B cell (primary cell): ENCODE data around the gene PPP4R3A. TPM values are rescaled to one million over a fixed set of nuclear protein-coding genes. Genes with fewer than 3 reads are reported as not detected.
"Not testable (repeated sequence)": the region's sequence is repeated elsewhere in the genome, so short reads cannot be mapped to it uniquely, and the experiment has no call there.

ENCODE experiments used
- ATAC-seq: fragments of 200-7000 bp; cut with Tn5 transposase; one replicate; pipeline ENCODE4 v1.10.0; 2021; ENCODE audit warnings: low read depth, mild to moderate bottlenecking, moderate number of reproducible peaks, moderate library complexity
- CTCF ChIA-PET: fragments of 350-600 bp; sonication (Branson Sonifier 250); formaldehyde crosslinking; loops from one replicate; lab custom pipeline; 2021; ENCODE audit warnings: antibody characterized with exemption, inconsistent platforms; lab: Charles Lee
- POLR2A ChIA-PET: fragments of 350-600 bp; sonication (Branson Sonifier 250); formaldehyde crosslinking; loops from one replicate; lab custom pipeline; 2021; ENCODE audit warnings: antibody characterized with exemption; lab: Charles Lee
- DNase-seq: peaks from one replicate; pipeline ENCODE4 v3.0.0; 2013
- H2AFZ ChIP-seq: 2 replicates; pipeline ENCODE4 v1.6.1; 2012; ENCODE audit warnings: mild to moderate bottlenecking, low read depth, low read length; ENCODE audit not compliant: insufficient read depth, poor library complexity, severe bottlenecking
- H3K27ac ChIP-seq, 2 donors: 1 replicate in 1 of 2; 2 replicates in 1 of 2; pipeline ENCODE4 v1.5.1; 2012 to 2013; ENCODE audit warnings: low read length in 2 of 2, mild to moderate bottlenecking in 2 of 2, moderate library complexity in 1 of 2
- H3K27me3 ChIP-seq, 4 experiments: fragments of 200-600 bp in 1 of 4; sonication (generic) in 1 of 4; replicated peaks in 1 of 4; 1 replicate in 2 of 4; 2 replicates in 2 of 4; pipeline versions ENCODE4 v1.6.1 to v1.7.0; 2013 to 2016; ENCODE audit warnings: low read length in 3 of 4, mild to moderate bottlenecking in 2 of 4, mixed read lengths in 1 of 4, moderate library complexity in 1 of 4; ENCODE audit not compliant: insufficient read depth in 4 of 4, control insufficient read depth in 3 of 4; ENCODE audit errors: control extremely low read depth in 1 of 4
- H3K36me3 ChIP-seq, 2 experiments: replicated peaks in 1 of 2; 1 replicate in 1 of 2; 2 replicates in 1 of 2; pipeline versions ENCODE4 v1.6.1 to v1.7.1; 2013; ENCODE audit warnings: low read length in 1 of 2; ENCODE audit not compliant: insufficient read depth in 2 of 2, control insufficient read depth in 1 of 2; ENCODE audit errors: control extremely low read depth in 1 of 2, extremely low read depth in 1 of 2
- H3K4me1 ChIP-seq, 2 donors: fragments of 200-600 bp in 1 of 2; sonication (generic) in 1 of 2; 1 replicate in 1 of 2; 2 replicates in 1 of 2; pipeline versions ENCODE4 v1.5.1 to v1.6.1; 2013 to 2017; ENCODE audit warnings: low read length in 2 of 2; ENCODE audit not compliant: control insufficient read depth in 2 of 2, insufficient read depth in 2 of 2
- H3K4me2 ChIP-seq: replicated peaks from 2 replicates; pipeline ENCODE3; 2012; ENCODE audit warnings: mild to moderate bottlenecking, low read depth, low read length; ENCODE audit not compliant: poor library complexity, severe bottlenecking
- H3K4me3 ChIP-seq, 5 experiments: fragments of 200-600 bp in 1 of 5; sonication (generic) in 1 of 5; 1 replicate in 3 of 5; 2 replicates in 2 of 5; pipeline versions ENCODE4 v1.5.1 to v1.7.0; 2011 to 2016; ENCODE audit warnings: low read length in 4 of 5, mild to moderate bottlenecking in 4 of 5, low read depth in 2 of 5, control low read depth in 1 of 5, moderate library complexity in 1 of 5; ENCODE audit not compliant: insufficient read depth in 1 of 5; ENCODE audit errors: control extremely low read depth in 1 of 5, extremely low read depth in 1 of 5
- H3K79me2 ChIP-seq: fragments of 200-600 bp; sonication (generic); one replicate; pipeline ENCODE4 v1.6.0; 2016; ENCODE audit warnings: low read length; ENCODE audit not compliant: control insufficient read depth, insufficient read depth
- H3K9ac ChIP-seq: fragments of 200-600 bp; sonication (generic); 2 replicates; pipeline ENCODE4 v1.6.1; 2017; ENCODE audit warnings: mild to moderate bottlenecking, low read length, moderate library complexity
- H3K9me3 ChIP-seq, 3 donors: one replicate each; pipeline versions ENCODE4 v1.6.1 to v1.7.1; 2013; ENCODE audit warnings: low read length in 2 of 3; ENCODE audit not compliant: control insufficient read depth in 2 of 3, insufficient read depth in 1 of 3; ENCODE audit errors: control extremely low read depth in 1 of 3
- H4K20me1 ChIP-seq: 2 replicates; pipeline ENCODE4 v1.6.0; 2012; ENCODE audit warnings: mild to moderate bottlenecking, low read length; ENCODE audit not compliant: insufficient read depth, control insufficient read depth, poor library complexity, severe bottlenecking
- H3K27ac Mint-ChIP-seq: one replicate; pipeline ENCODE4 v1.8.0; 2021; ENCODE audit warnings: mixed read lengths
- H3K27me3 Mint-ChIP-seq: one replicate; pipeline ENCODE4 v1.8.0; 2021; ENCODE audit warnings: mixed read lengths
- H3K4me1 Mint-ChIP-seq: one replicate; pipeline ENCODE4 v1.8.0; 2021; ENCODE audit warnings: mixed read lengths
- H3K4me3 Mint-ChIP-seq: one replicate; pipeline ENCODE4 v1.8.0; 2021; ENCODE audit warnings: mixed read lengths
- H3K9me3 Mint-ChIP-seq: one replicate; pipeline ENCODE4 v1.8.0; 2022; ENCODE audit warnings: mixed read lengths; ENCODE audit not compliant: insufficient read depth
- CTCF ChIP-seq: fragments of 200-600 bp; IDR thresholded peaks from one replicate; pipeline ENCODE4 v1.8.0; 2022; ENCODE audit warnings: antibody characterized with exemption, mild to moderate bottlenecking
- EZH2 ChIP-seq: IDR thresholded peaks from 2 replicates; pipeline ENCODE4 v1.6.1; 2012; ENCODE audit warnings: borderline replicate concordance, low read depth, mild to moderate bottlenecking, moderate library complexity, low read length; ENCODE audit not compliant: insufficient read depth, poor library complexity, severe bottlenecking
- WGBS: methylation state at CpG from one replicate; pipeline ENCODE4 v1.1.5; 2013; ENCODE audit warnings: missing lambda C conversion rate; ENCODE audit not compliant: insufficient coverage; 5-methylcytosine and 5-hydroxymethylcytosine counted together
- intact Hi-C: fragments of 100-400 bp; cut with micrococcal nuclease; formaldehyde crosslinking; loops from one replicate; pipeline ENCODE4 v1.10.0; 2022
- polyA plus RNA-seq: library from polyadenylated mRNA; depleted of rRNA; stranded (reverse); fragments of >200 nt; gene quantifications from 2 replicates; pipeline ENCODE4 v1.2.3, GENCODE V29; 2012
- total RNA-seq, 2 donors: library from RNA; stranded (reverse); fragments of 120-200 nt in 1 of 2; gene quantifications; 1 replicate in 1 of 2; 2 replicates in 1 of 2; pipeline versions ENCODE4 v1.2.3 to v1.2.4, GENCODE V29; 2013 to 2022

PPP4R3A gene
- total and polyA plus RNA-seq, 2 donors (not counting 1 experiment from before 2014, with no cell fraction given): 80.6 to 189 TPM

- ChIA-PET CTCF (interaction anchor here (0.7 to 1.6 kb wide), 2 partner anchors 15 to 171 kb away, joined by 3 to 5 read pairs; partner anchors contain the start of gene PPP4R3A), POLR2A (interaction anchor here (0.6 to 3.3 kb wide), 5 partner anchors 12 to 612 kb away, joined by 3 to 17 read pairs (median 3); partner anchors contain the start of gene PPP4R3A)
- intact Hi-C loops: loop anchor here (1.0 to 5.0 kb wide), 3 partner anchors 16 to 172 kb away; partner anchors contain the start of gene PPP4R3A
- not testable (repeated sequence) for H3K9me3 ChIP-seq, H3K27me3 ChIP-seq, H3K27me3 Mint-ChIP-seq, H2AFZ ChIP-seq, DNase-seq, H3K9me3 Mint-ChIP-seq
- Mint-ChIP-seq H3K4me1 (peaks cover 63% of the 10 kb centered on the region), H3K27ac (peak overlapping the region; percentile 83), H3K4me3 (peak overlapping the region; percentile 67)
- Histone ChIP-seq H3K4me3 (peak overlapping the region in 1 of 5 experiments; percentile 58), H3K36me3 (peaks cover 1 to 16% of the 10 kb centered on the region in 2 experiments), H3K4me2 (peak overlapping the region; percentile 76), H3K79me2 (peaks cover 99% of the 10 kb centered on the region), H3K27ac (peak overlapping the region; percentile 76 to 79), H3K9ac (peak overlapping the region; percentile 59), H4K20me1 (peaks cover 42% of the 10 kb centered on the region), H3K4me1 (peaks cover 61 to 74% of the 10 kb centered on the region in 2 donors)
- ATAC-seq: peak; percentile 11
- WGBS: no CpG with 5 or more reads among the region's 8 CpGs
Measured at GRCh38 chr14:91494392-91495065, 15.6 kb downstream of the PPP4R3A start.

DNA sequence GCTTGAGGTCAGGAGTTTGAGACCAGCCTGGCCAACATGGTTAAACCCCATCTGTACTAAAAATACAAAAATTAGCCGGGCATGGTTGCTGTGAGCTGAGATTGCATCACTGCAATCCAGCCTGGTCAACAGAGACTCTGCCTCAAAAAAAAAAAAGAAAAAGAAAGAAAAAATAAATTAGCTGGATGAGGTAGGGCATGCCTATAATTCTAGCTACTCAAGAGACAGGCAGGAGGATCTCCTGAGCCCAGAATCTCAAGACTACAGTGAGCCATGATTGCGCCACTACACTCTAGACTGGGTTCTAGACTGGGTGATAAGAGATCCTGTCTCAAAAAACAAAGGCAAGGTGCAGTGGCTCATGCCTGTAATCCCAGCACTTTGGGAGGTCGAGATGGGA is 16.9 kb downstream of the PPP4R3A start:
- H3K4me1 Mint-ChIP-seq: peaks cover 61% of the 10 kb centered on the region
- WGBS: 100% methylated on average over 1 of the region's 3 CpGs
- intact Hi-C loops: no loop called here
- H3K79me2 ChIP-seq: peaks cover 100% of the 10 kb centered on the region
- H3K27me3 Mint-ChIP-seq: no peaks in the 10 kb centered on the region
- peak overlapping the region in 1 of 2 donors; percentile 40 for H3K27ac ChIP-seq
- H3K9ac ChIP-seq: no peak overlapping the region
- DNase-seq (no peak), ATAC-seq (no peak)
- H3K4me2 ChIP-seq: no peak overlapping the region
- no peak overlapping the region for H3K4me3 ChIP-seq
- POLR2A ChIA-PET: no interaction called here
- H4K20me1 ChIP-seq: peaks cover 41% of the 10 kb centered on the region
- no peak overlapping the region for H3K4me3 Mint-ChIP-seq
- peaks cover 3 to 14% of the 10 kb centered on the region in 2 experiments for H3K36me3 ChIP-seq
- H3K4me1 ChIP-seq: peaks cover 61 to 65% of the 10 kb centered on the region in 2 donors
- peak overlapping the region; percentile 70 for H3K27ac Mint-ChIP-seq
- H3K9me3 ChIP-seq: no peaks in the 10 kb centered on the region
- TF ChIP-seq EZH2 (no peak), CTCF (no peak)
- H3K27me3 ChIP-seq: no peaks in the 10 kb centered on the region
- CTCF ChIA-PET: interaction anchor here (0.5 kb wide), 1 partner anchor 33 kb away, joined by 7 read pairs; no protein-coding TSS in a partner anchor
- no peak overlapping the region for H2AFZ ChIP-seq
- no peaks in the 10 kb centered on the region for H3K9me3 Mint-ChIP-seq
